K562 (cell line): Measurements from ENCODE around the gene KMT5C. TPM values are rescaled to one million over a fixed set of nuclear protein-coding genes. Genes with fewer than 3 reads are reported as not detected.

Source experiments
- AFF1 ChIP-seq, 2 experiments: fragments of 450-650 bp; IDR thresholded peaks; 2 replicates each; pipeline ENCODE4 v1.6.1; 2018; ENCODE audit warnings: mild to moderate bottlenecking in 2 of 2, low read depth in 1 of 2; ENCODE audit not compliant: partially characterized antibody in 2 of 2
- CXXC5 ChIP-seq: fragments of 250-450 bp; sonication (Bioruptor Pico); IDR thresholded peaks from 2 replicates; pipeline ENCODE4 v1.8.0; 2022; ENCODE audit warnings: inconsistent platforms, mild to moderate bottlenecking, moderate library complexity
- HNRNPUL1 ChIP-seq: fragments of 200-400 bp; formaldehyde crosslinking; IDR thresholded peaks from 2 replicates; pipeline ENCODE4 v1.6.1; 2017; ENCODE audit warnings: low read length
- MBD2 ChIP-seq: sonication (generic); IDR thresholded peaks from 2 replicates; pipeline ENCODE4 v1.6.1; 2016; ENCODE audit warnings: low read depth, borderline replicate concordance
- NR2C1 ChIP-seq, 2 experiments: fragments of 450-650 bp; IDR thresholded peaks; 2 replicates each; pipeline ENCODE4 v1.6.1; 2017; ENCODE audit warnings: mild to moderate bottlenecking in 2 of 2, antibody characterized with exemption in 1 of 2, inconsistent platforms in 1 of 2, missing compliant biosample characterization in 1 of 2, missing genetic modification characterization in 1 of 2
- SIX5 ChIP-seq, 2 experiments: IDR thresholded peaks; 2 replicates each; pipeline ENCODE4 v1.6.1; 2011; ENCODE audit warnings: low read length in 2 of 2, borderline replicate concordance in 1 of 2, low read depth in 1 of 2, mild to moderate bottlenecking in 1 of 2, moderate library complexity in 1 of 2; ENCODE audit not compliant: insufficient read depth in 1 of 2
- TFAP4 ChIP-seq: sonication (generic); formaldehyde crosslinking; IDR thresholded peaks from 2 replicates; pipeline ENCODE4 v1.8.0; 2022; ENCODE audit warnings: missing genetic modification reagents, mild to moderate bottlenecking, moderate library complexity, borderline replicate concordance
- ZBTB40 ChIP-seq, 2 experiments: fragments of 450-650 bp in 1 of 2; sonication (generic) in 1 of 2; formaldehyde crosslinking in 1 of 2; IDR thresholded peaks; 2 replicates each; pipeline versions ENCODE4 v1.7.1 to v1.9.0; 2016 to 2022; ENCODE audit warnings: inconsistent platforms in 1 of 2, mild to moderate bottlenecking in 1 of 2, missing genetic modification reagents in 1 of 2
- ZNF395 ChIP-seq: fragments of 200-800 bp; sonication (Bioruptor generic); IDR thresholded peaks from 2 replicates; pipeline ENCODE4 v1.6.1; 2017; ENCODE audit warnings: missing genetic modification characterization, missing compliant biosample characterization
- ZNF644 ChIP-seq: fragments of 200-800 bp; sonication (Bioruptor generic); IDR thresholded peaks from 2 replicates; pipeline ENCODE4 v1.6.1; 2016; ENCODE audit warnings: low read depth, missing genetic modification characterization, missing compliant biosample characterization
- polyA plus RNA-seq, 8 experiments: library from polyadenylated mRNA; depleted of rRNA in 4 of 8; stranded (reverse) in 5 of 8; unstranded in 3 of 8; fragments of >200 nt; fragmentation: Nextera tagmentation in 2 of 8; fragmentation: Illumina TruSeq in 1 of 8; extraction: Ambion mirVana in 2 of 8; extraction: Trizol in 1 of 8; gene quantifications; 2 replicates each; pipeline versions ENCODE4 v1.2.1 to v1.2.3, GENCODE V29; 2011 to 2014; ENCODE audit warnings: inconsistent platforms in 1 of 8, missing spikeins in 1 of 8
- total RNA-seq, 7 experiments: library from RNA; depleted of rRNA in 6 of 7; stranded (reverse); fragments of >200 nt in 6 of 7; fragmentation: Illumina TruSeq in 2 of 7; extraction: Trizol in 2 of 7; gene quantifications; 2 replicates each; pipeline versions ENCODE4 v1.2.1 to v1.2.3, GENCODE V29; 2011 to 2021; ENCODE audit warnings: low replicate concordance in 1 of 7

Gene KMT5C
- total and polyA plus RNA-seq, 9 of the 15 experiments (the other 6 are each of a cell fraction or from before 2014, with no cell fraction given) = 0.15 to 53.5 (median 16.6) TPM

GRCh38 chr19:55305491-55305890 lies 34.2 kb upstream of the KMT5C start (continued):
- TF ChIP-seq ZBTB40 (IDR thresholded peaks at IDR 0.05) (peak; percentile 54), ZBTB40 (CRISPR knock-in tag; IDR thresholded peaks at IDR 0.05) (no peak), TFAP4 (CRISPR knock-in tag) (peak; percentile 30; the same call in 1 of the 2 replicates), MBD2 (peak; percentile 89), HNRNPUL1 (no peak), SIX5 (IDR thresholded peaks at IDR 0.05; ENCODE audit: borderline replicate concordance in 1 of 2, insufficient read depth in 1 of 2, low read depth in 1 of 2, low read length in 2 of 2) (peak; percentile 99), AFF1 (IDR thresholded peaks at IDR 0.05; ENCODE audit: low read depth in 1 of 2, partially characterized antibody in 2 of 2) (peak in 1 of 2 experiments; percentile 99), ZNF395 (CRISPR knock-in tag) (0 out of 2 replicates have a peak, but pooled peaks have one; percentile 51), NR2C1 (IDR thresholded peaks at IDR 0.05) (no peak), NR2C1 (tag; IDR thresholded peaks at IDR 0.05) (peak; percentile 64), ZNF644 (tag) (0 out of 2 replicates have a peak, but pooled peaks have one; percentile 64), CXXC5 (0 out of 2 replicates have a peak, but pooled peaks have one; percentile 15)
